K562 (cell line): ENCODE measurements around the gene CXCR3.

Experiments used
- CEBPB ChIP-seq: fragments of 450-650 bp; IDR thresholded peaks from 2 replicates; pipeline ENCODE4 v1.6.1; 2016; ENCODE audit warnings: missing genetic modification characterization, missing compliant biosample characterization
- USF1 ChIP-seq: sonication (generic); formaldehyde crosslinking; IDR thresholded peaks from 2 replicates; pipeline ENCODE4 v1.9.0; 2022; ENCODE audit warnings: mild to moderate bottlenecking, missing genetic modification reagents
- TF ChIP-seq, protein P1 (sequence below), 3 experiments: IDR thresholded peaks in 2 of 3; conservative IDR thresholded peaks in 1 of 3; 2 replicates each; pipeline ENCODE4 v1.5.1; 2011 to 2012; ENCODE audit warnings: low read length in 3 of 3, mild to moderate bottlenecking in 3 of 3, control low read depth in 2 of 3, improper control_type of control experiment in 1 of 3, inconsistent platforms in 1 of 3, low read depth in 1 of 3, mixed read lengths in 1 of 3, moderate library complexity in 1 of 3; ENCODE audit not compliant: insufficient read depth in 2 of 3

- TF ChIP-seq CEBPB (tag) (no peak), USF1 (CRISPR knock-in tag) (no peak)
- TF ChIP-seq, protein P1, sequence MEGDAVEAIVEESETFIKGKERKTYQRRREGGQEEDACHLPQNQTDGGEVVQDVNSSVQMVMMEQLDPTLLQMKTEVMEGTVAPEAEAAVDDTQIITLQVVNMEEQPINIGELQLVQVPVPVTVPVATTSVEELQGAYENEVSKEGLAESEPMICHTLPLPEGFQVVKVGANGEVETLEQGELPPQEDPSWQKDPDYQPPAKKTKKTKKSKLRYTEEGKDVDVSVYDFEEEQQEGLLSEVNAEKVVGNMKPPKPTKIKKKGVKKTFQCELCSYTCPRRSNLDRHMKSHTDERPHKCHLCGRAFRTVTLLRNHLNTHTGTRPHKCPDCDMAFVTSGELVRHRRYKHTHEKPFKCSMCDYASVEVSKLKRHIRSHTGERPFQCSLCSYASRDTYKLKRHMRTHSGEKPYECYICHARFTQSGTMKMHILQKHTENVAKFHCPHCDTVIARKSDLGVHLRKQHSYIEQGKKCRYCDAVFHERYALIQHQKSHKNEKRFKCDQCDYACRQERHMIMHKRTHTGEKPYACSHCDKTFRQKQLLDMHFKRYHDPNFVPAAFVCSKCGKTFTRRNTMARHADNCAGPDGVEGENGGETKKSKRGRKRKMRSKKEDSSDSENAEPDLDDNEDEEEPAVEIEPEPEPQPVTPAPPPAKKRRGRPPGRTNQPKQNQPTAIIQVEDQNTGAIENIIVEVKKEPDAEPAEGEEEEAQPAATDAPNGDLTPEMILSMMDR (IDR thresholded peaks at IDR 0.05 in 2 of 3, conservative IDR thresholded peaks at IDR 0.05 in 1 of 3; ENCODE audit: insufficient read depth in 2 of 3, low read depth in 1 of 3, low read length in 3 of 3): no peak
Observed at GRCh38 chrX:71661919-71662318, 43.6 kb upstream of the CXCR3 start.
